OCI-LY3 (cell line): ENCODE results near the gene LRP2.
"Not testable (repeated sequence)": the region's sequence is repeated elsewhere in the genome, so short reads cannot be mapped to it uniquely, and the experiment has no call there.

Experiments used
- H2AFZ ChIP-seq: fragments of 200-600, 300-600 bp; shearing (Covaris generic); 2 replicates; pipeline ENCODE4 v1.6.0; 2014; ENCODE audit warnings: antibody characterized with exemption, low read depth, low read length
- H3K27ac ChIP-seq: fragments of 200-600, 300-600 bp; sonication (generic); 2 replicates; pipeline ENCODE4 v1.5.1; 2014; ENCODE audit warnings: mild to moderate bottlenecking, low read length, moderate library complexity, mixed read lengths
- H3K27me3 ChIP-seq: fragments of 200-600, 300-600 bp; sonication (generic); 2 replicates; pipeline ENCODE4 v1.6.1; 2014; ENCODE audit warnings: low read depth, low read length, mixed read lengths
- H3K36me3 ChIP-seq: fragments of 200-600, 300-600 bp; sonication (generic); replicated peaks from 2 replicates; pipeline ENCODE3; 2014; ENCODE audit warnings: low read depth, low read length, mixed read lengths
- H3K4me1 ChIP-seq: fragments of 300-600, 200-600 bp; sonication (generic); 2 replicates; pipeline ENCODE4 v1.6.1; 2014; ENCODE audit warnings: low read length, mixed read lengths
- H3K4me2 ChIP-seq: fragments of 200-600, 300-600 bp; sonication (generic); 2 replicates; pipeline ENCODE4 v1.6.1; 2014; ENCODE audit warnings: low read length, mixed read lengths
- H3K4me3 ChIP-seq: fragments of 300-600, 200-600 bp; sonication (generic); 2 replicates; pipeline ENCODE4 v1.5.1; 2014; ENCODE audit warnings: antibody characterized with exemption, mild to moderate bottlenecking, low read length, moderate library complexity
- H3K79me2 ChIP-seq: fragments of 300-600, 200-600 bp; shearing (Covaris generic); 2 replicates; pipeline ENCODE4 v1.6.1; 2014; ENCODE audit warnings: mild to moderate bottlenecking, low read length, mixed read lengths
- H3K9ac ChIP-seq: fragments of 300-600, 200-600 bp; shearing (Covaris generic); 2 replicates; pipeline ENCODE4 v1.6.0; 2014; ENCODE audit warnings: mild to moderate bottlenecking, low read length, moderate library complexity
- H3K9me3 ChIP-seq: fragments of 200-600, 300-600 bp; shearing (Covaris generic); 2 replicates; pipeline ENCODE4 v1.6.1; 2014; ENCODE audit warnings: low read length, mixed read lengths; ENCODE audit not compliant: insufficient read depth
- H4K20me1 ChIP-seq: fragments of 200-600, 300-600 bp; sonication (generic); 2 replicates; pipeline ENCODE4 v1.6.1; 2016; ENCODE audit warnings: low read length, mixed read lengths; ENCODE audit not compliant: insufficient read depth
- EZH2phosphoT487 ChIP-seq: fragments of 200-600 bp; shearing (Covaris generic); IDR thresholded peaks from 2 replicates; pipeline ENCODE4 v1.6.1; 2018; ENCODE audit warnings: antibody characterized with exemption, mixed run types, low read depth
- TF ChIP-seq, protein P1 (sequence below): fragments of 200-600, 300-600 bp; sonication (generic); IDR thresholded peaks from 2 replicates; pipeline ENCODE4 v1.5.1; 2014; ENCODE audit warnings: antibody characterized with exemption, low read length, low read depth

Gene LRP2

DNA sequence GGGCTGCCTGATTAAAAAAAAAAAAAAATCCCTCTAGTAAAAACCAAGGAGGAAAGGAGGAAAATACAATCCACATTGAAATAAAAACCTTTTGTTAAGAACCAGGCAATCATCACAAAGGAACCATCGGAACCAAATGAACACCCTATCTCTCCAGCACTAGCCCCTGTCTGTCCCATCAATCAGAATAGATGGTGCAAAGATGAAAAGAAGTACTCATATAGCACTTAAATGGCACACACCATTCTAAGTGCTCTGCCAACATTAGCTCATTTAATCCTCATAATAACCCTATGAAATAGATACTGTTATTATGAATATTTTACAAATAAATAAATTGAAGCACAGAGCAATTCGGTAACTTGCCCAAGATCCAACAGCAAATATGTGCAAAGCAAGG, 38.5 kb downstream of the LRP2 start:
- no peaks in the 10 kb centered on the region for H4K20me1 ChIP-seq
- H3K27me3 ChIP-seq = no peaks in the 10 kb centered on the region
- H3K27ac ChIP-seq = no peak overlapping the region
- TF ChIP-seq, protein P1, sequence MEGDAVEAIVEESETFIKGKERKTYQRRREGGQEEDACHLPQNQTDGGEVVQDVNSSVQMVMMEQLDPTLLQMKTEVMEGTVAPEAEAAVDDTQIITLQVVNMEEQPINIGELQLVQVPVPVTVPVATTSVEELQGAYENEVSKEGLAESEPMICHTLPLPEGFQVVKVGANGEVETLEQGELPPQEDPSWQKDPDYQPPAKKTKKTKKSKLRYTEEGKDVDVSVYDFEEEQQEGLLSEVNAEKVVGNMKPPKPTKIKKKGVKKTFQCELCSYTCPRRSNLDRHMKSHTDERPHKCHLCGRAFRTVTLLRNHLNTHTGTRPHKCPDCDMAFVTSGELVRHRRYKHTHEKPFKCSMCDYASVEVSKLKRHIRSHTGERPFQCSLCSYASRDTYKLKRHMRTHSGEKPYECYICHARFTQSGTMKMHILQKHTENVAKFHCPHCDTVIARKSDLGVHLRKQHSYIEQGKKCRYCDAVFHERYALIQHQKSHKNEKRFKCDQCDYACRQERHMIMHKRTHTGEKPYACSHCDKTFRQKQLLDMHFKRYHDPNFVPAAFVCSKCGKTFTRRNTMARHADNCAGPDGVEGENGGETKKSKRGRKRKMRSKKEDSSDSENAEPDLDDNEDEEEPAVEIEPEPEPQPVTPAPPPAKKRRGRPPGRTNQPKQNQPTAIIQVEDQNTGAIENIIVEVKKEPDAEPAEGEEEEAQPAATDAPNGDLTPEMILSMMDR = no peak
- no peak for TF ChIP-seq EZH2phosphoT487
- no peaks in the 10 kb centered on the region for H3K9me3 ChIP-seq
- H3K79me2 ChIP-seq = no peaks in the 10 kb centered on the region
- H3K4me2 ChIP-seq = no peak overlapping the region
- no peak overlapping the region for H3K9ac ChIP-seq
- H3K4me1 ChIP-seq = no peaks in the 10 kb centered on the region
- no peak overlapping the region for H2AFZ ChIP-seq
- no peak overlapping the region for H3K4me3 ChIP-seq
- H3K36me3 ChIP-seq = no peaks in the 10 kb centered on the region

DNA sequence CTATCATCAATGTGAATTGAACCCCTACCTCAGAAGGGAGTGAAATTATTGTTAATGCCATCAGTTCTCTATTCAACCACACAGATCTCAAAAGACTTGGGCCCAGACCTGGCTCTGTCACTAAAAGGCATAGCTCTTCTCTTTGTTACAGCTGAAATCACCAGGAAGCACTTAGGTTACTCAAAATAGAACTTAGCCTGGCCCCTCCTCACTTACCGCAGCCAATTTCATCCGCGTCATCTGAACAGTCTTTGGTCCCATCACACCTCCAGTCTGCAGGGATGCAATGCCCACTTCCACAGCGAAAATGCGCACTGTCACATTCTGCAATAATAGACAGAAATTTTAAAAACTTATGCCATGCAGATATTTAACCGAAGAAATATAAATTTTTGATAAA, 41.8 kb downstream of the LRP2 start:
- Histone ChIP-seq H3K27me3 (no peaks in the 10 kb centered on the region), H3K4me3 (no peak overlapping the region), H3K4me2 (no peak overlapping the region), H3K79me2 (no peaks in the 10 kb centered on the region), H3K9ac (no peak overlapping the region), H2AFZ (no peak overlapping the region), H4K20me1 (no peaks in the 10 kb centered on the region), H3K36me3 (no peaks in the 10 kb centered on the region), H3K9me3 (no peaks in the 10 kb centered on the region), H3K4me1 (peaks cover 5% of the 10 kb centered on the region; the same call in 1 of the 2 replicates), H3K27ac (no peak overlapping the region)
- TF ChIP-seq, protein P1 = no peak
- no peak for TF ChIP-seq EZH2phosphoT487

DNA sequence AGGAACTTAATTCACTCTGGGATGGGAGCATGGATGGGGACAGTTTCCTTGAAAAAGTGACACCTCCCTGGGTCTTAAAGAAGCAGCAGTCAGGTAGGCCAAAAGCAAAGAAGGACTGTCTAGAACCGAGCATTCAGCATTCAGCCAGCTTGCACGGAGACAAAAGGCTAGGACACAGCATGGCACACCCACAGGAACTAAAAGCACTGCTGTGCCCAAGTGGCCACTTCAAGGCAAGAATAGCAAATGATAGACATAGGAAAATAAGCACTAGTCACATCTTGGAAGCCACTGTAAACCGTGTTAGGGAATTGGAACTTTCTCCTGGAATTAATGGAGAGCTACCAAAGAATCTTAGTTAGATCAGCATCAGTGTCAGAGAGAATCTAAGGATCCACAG, 47.0 kb downstream of the LRP2 start:
- Histone ChIP-seq H3K27me3 (no peaks in the 10 kb centered on the region), H3K27ac (no peak overlapping the region), H3K9ac (no peak overlapping the region), H3K4me3 (no peak overlapping the region), H3K4me2 (no peak overlapping the region), H3K79me2 (no peaks in the 10 kb centered on the region), H3K36me3 (no peaks in the 10 kb centered on the region), H2AFZ (no peak overlapping the region), H3K4me1 (peaks cover 5% of the 10 kb centered on the region; the same call in 1 of the 2 replicates), H3K9me3 (no peaks in the 10 kb centered on the region), H4K20me1 (no peaks in the 10 kb centered on the region)
- no peak for TF ChIP-seq EZH2phosphoT487
- TF ChIP-seq, protein P1 = no peak

DNA sequence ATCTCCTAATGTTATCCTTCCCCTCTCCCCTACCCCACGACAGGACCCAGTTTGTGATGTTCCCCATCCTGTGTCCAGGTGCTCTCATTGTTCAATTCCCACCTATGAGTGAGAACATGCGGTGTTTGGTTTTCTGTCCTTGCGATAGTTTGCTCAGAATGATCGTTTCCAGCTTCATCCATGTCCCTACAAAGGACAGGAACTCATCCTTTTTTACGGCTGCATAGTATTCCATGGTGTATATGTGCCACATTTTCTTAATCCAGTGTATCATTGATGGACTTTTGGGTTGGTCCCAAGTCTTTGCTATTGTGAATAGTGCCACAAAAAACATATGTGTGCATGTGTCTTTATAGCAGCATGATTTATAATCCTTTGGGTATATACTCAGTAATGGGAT, 54.0 kb downstream of the LRP2 start:
- not testable (repeated sequence) for H3K4me3 ChIP-seq

DNA sequence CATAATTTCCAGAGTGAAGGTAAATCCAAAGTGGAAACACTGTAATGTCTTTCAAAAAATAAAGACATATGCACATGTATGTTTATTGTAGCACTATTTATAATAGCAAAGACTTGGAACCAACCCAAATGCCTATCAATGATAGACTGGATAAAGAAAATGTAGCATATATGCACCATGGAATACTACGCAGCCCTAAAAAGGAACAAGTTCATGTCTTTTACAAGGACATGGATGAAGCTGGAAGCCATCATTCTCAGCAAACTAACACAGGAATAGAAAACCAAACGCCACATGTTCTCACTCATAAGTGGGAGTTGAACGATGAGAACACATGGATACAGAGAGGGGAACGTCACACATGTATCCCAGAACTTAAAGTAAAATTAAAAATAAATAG, 57.6 kb downstream of the LRP2 start:
- H3K36me3 ChIP-seq, H3K4me2 ChIP-seq, H4K20me1 ChIP-seq, H3K27ac ChIP-seq, H2AFZ ChIP-seq, H3K4me3 ChIP-seq, H3K79me2 ChIP-seq, H3K4me1 ChIP-seq, H3K9ac ChIP-seq, H3K9me3 ChIP-seq: not testable (repeated sequence)
- H3K27me3 ChIP-seq = peaks cover 23% of the 10 kb centered on the region

More for the DNA sequence above, 54.0 kb downstream of the LRP2 start:
- not testable (repeated sequence) for H3K27me3 ChIP-seq, H3K79me2 ChIP-seq, H3K9me3 ChIP-seq, H3K9ac ChIP-seq, H2AFZ ChIP-seq, H4K20me1 ChIP-seq, H3K27ac ChIP-seq, H3K4me1 ChIP-seq, H3K36me3 ChIP-seq, H3K4me2 ChIP-seq
